HCEC 1CT (cell line): Measurements from ENCODE around the gene INF2.
A peak's percentile ranks its signal among the peaks of the same experiment; 100 is the strongest.
"Not testable (repeated sequence)": the region's sequence is repeated elsewhere in the genome, so short reads cannot be mapped to it uniquely, and the experiment has no call there.

Source experiments
- DNase-seq: peaks from one replicate; pipeline ENCODE4 v3.0.0-alpha.2; 2017

The INF2 gene

GRCh38 chr14:104739546-104740516 lies 50.4 kb downstream of the INF2 start:
- DNase-seq: no peak

DNA sequence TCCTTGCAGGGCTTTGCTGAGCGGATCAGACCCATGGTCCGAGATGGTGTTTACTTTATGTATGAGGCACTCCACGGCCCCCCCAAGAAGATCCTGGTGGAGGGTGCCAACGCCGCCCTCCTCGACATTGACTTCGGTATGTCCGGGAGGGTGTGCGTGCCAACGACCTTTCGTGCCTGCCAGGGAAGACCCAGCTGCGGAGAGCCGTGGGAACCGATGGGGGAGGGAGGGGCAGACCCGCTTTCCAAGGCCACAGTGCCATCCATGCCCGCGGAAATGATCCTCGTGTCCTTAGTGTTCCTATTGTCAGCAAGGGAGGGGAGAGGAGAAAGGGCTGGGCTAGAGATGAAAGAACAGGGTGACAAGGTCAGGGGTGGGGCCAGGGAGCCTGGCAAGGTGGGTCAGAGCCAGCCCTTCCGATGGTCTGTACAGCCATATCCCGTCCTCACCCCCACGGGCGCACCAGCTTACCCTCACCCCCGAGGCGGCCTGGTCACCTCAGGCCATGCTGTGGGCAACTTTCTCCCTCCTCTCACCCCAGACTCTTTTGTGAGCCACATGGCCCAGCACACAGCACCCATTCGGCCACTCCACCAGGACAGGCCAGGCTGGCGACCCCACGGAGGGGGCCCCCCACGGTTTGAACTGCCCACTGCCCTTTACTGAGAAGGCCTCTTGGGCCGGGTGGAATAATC lies 51.8 kb downstream of the INF2 start:
- no peak for DNase-seq

- no peak for DNase-seq
Measured at GRCh38 chr14:104741803-104742251, 52.4 kb downstream of the INF2 start.

DNA sequence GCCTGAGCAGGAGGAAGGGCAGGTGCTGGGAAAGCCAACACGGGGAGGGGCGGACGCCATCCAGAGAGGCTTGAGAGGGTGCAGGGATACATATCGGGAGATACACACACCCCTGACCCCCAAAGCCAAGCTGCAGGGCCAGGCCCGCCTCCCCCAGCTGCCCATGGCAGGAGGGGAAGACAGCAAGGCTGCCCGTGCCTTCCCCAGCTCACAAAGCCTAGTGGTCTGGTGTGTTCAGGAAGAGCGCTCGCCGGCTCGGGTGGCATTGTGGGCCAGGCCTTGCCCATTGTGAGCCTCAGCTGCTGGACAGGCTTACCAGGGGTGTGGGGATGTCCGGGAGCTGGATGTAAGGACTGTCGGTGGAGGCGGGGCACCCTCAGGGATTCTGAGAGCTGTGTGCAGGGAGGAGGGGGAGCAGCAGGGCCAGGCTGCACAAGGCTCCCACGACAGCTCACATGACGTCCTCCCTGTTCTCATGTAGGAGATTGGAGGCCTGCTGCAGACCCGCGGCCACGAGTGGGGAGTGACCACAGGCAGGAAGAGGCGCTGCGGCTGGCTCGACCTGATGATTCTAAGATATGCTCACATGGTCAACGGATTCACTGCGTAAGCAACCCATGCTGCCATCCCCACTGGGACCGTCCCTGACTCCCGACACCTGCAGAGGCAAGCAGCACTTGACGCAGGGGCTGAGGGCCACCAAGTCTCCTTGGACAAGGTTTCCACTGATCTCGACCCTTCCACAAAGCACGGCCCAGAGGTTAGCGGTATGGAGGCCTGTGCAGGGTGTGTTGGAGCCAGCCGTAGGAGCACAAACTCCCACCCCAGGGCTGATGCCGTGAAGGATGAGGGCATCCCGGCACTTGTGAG lies 53.4 kb downstream of the INF2 start:
- DNase-seq: no peak

DNA sequence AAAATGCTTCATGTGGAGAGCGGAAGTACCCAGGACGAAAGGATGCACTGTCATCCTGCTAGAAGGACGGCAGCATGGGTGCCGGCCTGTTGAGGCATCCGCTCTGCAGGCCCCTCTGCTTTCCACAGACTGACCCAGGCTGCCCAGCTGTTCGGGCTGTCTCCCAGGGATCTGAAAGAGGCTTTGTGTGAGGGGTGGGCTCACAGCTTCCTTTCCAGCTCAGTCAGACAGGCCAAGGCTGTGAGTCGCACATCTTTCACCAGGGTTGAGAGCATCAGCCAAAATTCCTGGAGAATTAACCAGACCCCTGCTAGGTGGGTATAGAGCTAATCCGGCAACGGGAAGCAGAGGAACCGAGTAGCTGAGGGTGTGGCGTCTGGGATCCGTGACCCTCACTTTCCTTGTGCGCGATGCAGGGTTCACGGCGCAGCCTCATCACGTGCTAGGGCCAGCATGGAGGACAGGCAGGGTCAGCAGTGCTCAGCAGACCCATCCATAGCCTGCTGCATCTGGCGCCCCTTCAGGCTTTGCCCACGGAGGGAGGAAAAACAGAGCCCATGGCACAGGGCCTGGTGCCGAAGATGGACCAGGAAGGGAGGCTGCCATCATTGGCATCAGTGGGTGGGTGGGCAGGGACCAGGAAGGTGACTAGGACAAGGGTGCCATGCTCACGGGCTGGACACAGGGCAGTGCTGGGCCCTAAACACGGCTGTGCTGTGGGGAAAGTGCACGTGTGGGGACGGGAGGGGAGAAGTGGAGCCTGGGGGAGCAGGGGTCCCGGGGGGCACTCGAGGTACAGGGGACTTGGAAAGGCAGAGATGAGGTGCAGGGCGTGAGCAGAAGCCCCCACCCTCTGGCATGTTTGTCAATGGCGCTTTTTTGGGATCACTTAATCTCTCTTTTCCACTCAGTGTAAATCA lies 54.3 kb downstream of the INF2 start:
- DNase-seq: no peak

- DNase-seq: no peak
Measured at GRCh38 chr14:104744484-104744883, 55.1 kb downstream of the INF2 start.

DNA sequence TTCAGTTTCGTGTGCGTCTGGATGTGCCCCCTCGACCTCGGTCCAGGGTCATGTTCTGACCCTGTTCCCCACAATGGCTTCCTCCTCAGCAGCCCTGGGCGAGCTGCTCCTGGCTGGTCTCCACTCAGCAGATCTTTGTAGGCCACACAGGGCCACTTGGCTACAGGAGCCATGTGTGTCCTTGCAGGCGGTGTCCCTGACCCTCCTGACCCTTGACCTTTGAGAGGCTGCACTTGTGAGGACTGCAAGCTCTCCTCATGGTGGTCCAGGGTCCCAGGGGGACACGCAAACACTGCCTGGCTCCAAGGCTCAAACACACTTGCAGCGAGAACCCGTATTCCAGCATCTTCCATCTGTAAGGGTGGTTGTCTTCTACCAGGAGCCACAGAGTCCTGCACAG lies 56.0 kb downstream of the INF2 start:
- no peak for DNase-seq

GRCh38 chr14:104746071-104746545 lies 56.7 kb downstream of the INF2 start:
- no peak for DNase-seq

DNA sequence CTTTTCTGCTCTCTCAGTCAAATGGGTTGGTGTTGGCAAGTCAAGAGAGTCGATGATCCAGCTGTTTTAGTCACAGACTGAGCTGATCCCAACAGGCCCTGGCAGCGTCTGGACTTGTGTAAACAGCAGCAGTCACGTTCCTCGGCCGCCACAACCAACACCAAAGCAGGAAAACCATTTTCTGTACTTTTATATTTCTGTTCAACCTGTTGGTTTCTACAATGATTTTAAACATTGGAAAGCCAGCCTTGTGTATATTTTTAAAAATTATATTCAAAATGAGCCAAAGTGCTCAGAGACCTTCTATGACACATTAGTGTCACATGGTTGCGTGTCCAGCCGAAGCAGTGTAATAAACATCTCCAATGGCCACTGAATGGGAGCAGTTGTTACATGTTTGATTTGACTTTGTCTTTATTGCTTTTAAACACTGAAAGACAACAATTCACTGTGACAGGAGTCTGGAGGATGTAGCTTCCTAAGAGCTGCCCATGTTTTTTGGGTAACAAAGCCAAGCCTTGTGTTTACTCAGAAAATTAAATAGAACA lies 57.6 kb downstream of the INF2 start:
- no peak for DNase-seq

DNA sequence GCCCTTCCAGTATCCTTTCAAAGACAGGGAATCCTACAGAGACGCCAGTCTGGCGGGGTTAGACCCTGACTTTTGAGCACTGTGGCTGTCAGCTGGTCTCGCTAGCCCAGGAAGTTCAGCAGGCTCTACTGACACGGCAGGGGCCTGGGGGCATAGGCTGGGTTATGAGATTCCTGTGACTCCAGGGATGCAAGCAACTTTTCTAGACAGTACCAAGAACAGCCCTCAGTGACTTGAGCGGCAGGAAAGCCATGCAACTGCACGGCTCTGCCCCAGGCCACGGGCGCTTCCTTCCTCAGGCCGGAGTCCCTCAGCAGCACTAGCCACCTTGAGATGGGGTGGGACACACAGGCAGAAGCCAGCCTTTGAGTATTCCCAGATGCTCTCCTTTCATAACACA lies 58.5 kb downstream of the INF2 start:
- no peak for DNase-seq

DNA sequence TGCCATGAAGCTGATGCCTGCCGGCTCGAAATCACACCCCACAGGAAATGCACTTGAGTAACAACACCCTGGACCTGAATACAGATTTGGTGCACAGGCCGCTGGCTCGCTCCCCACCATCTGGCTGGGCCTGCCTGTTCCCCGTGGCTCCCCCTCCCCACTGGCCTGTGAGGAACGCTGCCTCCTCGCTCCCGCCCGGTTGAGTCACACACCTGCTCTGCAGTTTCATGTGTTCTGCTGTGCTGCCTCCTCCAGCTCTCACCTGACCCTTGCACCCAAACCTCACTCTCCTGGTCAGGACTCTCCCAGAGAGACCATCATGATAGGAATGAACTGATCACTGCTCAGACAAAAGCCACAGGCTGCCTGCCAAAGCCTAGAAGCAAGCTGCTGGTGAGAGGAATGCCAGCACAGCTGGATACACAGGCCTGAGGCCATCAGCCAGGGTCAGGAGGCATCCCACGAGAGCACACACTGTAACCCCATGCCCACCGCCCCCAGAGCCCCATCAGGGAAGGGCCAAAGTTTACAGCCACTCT lies 59.8 kb downstream of the INF2 start:
- peak; percentile 39 for DNase-seq

DNA sequence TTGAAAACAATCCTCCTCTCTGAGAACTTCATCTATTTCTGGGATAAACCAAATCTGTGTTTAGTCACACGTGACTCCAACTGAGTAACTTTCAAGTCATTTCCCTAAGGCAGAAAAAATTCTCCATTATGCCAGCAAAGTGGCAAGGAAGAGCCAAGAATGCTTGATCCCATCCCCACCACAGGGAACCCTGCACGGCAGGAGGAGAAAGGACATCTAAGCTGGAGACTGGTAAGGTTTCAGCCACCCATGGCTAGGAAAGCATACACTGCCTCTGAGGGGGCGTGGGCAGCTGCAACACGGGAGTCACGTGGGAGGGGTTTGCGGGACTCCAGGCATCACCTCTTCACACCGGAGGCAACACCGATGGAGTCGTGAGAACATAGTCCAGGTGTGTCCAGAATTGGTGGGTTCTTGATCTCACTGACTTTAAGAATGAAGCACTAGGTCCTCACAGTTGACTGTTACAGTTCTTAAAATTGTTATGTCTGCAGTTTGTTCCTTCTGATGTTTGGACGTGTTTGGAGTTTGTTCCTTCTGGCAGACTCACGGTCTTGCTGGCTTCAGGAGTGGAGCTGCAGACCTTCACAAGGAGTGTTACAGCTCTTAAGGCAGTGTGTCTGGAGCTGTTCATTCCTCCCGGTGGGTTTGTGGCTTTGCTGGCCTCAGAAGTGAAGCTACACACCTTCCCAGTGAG lies 60.8 kb downstream of the INF2 start:
- DNase-seq: peak; percentile 20

- not testable (repeated sequence) for DNase-seq
Measured at GRCh38 chr14:104750753-104751057, 61.3 kb downstream of the INF2 start.

- no peak for DNase-seq
Measured at GRCh38 chr14:104751539-104752422, 62.4 kb downstream of the INF2 start.

- DNase-seq: no peak
Measured at GRCh38 chr14:104752423-104752734, 63.0 kb downstream of the INF2 start.

DNA sequence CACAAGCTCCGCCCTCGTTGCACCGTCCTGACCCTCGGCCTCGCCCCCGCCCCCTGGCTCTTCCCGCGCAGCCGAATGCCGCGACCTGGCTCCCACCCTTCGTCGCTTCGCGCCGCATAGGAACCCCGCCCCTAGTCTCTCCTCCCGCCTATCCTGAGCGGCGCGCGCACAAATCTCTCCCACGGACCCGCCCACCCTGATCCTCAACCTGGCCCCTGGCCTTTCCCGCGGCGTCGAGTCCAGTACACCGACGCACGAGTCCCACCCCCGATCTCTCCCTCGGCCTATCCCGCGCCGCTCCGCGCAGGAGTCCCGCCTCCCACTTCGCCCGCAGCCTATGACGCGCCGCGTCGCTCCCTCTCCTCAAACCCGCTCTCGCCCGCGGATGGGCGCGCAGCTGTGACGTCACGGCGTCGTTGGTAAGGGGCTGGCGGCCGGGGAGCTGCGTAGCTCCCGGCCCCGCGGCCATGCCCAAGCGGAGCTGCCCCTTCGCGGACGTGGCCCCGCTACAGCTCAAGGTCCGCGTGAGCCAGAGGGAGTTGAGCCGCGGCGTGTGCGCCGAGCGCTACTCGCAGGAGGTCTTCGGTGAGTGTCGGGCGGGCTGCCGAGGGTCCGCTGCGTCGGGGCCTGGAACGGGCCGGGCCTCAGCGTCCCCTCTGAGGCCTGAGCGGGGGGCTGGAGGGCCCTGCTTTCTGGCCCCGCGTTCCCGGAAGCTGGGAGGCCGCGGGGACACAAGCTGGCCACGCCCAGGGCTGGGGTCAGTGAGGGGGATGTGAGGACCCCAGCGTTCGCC lies 63.5 kb downstream of the INF2 start, which contains the start of gene SIVA1:
Gene SIVA1 (plus strand): TSS at position 413 of the 793 bp plus-strand sequence. CDS start 55 bp downstream, at position 468.
- peak; percentile 100 for DNase-seq

- no peak for DNase-seq
Measured at GRCh38 chr14:104753528-104754212, 64.3 kb downstream of the INF2 start.

- DNase-seq: no peak
Measured at GRCh38 chr14:104754213-104754851, 64.9 kb downstream of the INF2 start.
